GM18519 (cell line): ENCODE data around the gene RNASE13.
"Not testable (repeated sequence)": the region's sequence is repeated elsewhere in the genome, so short reads cannot be mapped to it uniquely, and the experiment has no call there.

Experiments
- ATAC-seq: cut with Tn5 transposase; IDR thresholded peaks from one replicate; pipeline ENCODE4 v1.9.1; 2021; ENCODE audit warnings: mild to moderate bottlenecking, moderate library complexity; ENCODE audit not compliant: unreplicated experiment, low FRiP score

The RNASE13 gene

GRCh38 chr14:20997564-20997963 is 37.0 kb downstream of the RNASE13 start:
- no peak for ATAC-seq

GRCh38 chr14:20997115-20997514 is 37.5 kb downstream of the RNASE13 start:
- ATAC-seq, result no peak

- ATAC-seq, result no peak
These were observed 38.1 kb downstream of the RNASE13 start for GRCh38 chr14:20996521-20996920.

- peak; percentile 90 for ATAC-seq
These were observed 44.6 kb downstream of the RNASE13 start, which contains the start of gene METTL17 for GRCh38 chr14:20989787-20990600. Gene METTL17 (plus strand): TSS chr14:20989980. CDS start chr14:20990003, 23 bp downstream.

GRCh38 chr14:20989471-20989786 is 45.2 kb downstream of the RNASE13 start:
- ATAC-seq, result no peak

- ATAC-seq, result no peak
These were observed 45.7 kb downstream of the RNASE13 start for GRCh38 chr14:20988717-20989470.

GRCh38 chr14:20986811-20987210 is 47.8 kb downstream of the RNASE13 start:
- ATAC-seq, result no peak

GRCh38 chr14:20985650-20986049 is 49.0 kb downstream of the RNASE13 start:
- not testable (repeated sequence) for ATAC-seq
